VCaP (cell line): ENCODE measurements around the gene DLX5.

Source experiments
- H3K27ac ChIP-seq: fragments of 450-650 bp; 2 replicates; pipeline ENCODE4 v1.5.1; 2017
- CTCF ChIP-seq: fragments of 450-650 bp; conservative IDR thresholded peaks from 2 replicates; pipeline ENCODE4 v1.5.1; 2017; ENCODE audit warnings: mild to moderate bottlenecking, moderate library complexity

DLX5 gene

GRCh38 chr7:96995406-96996110 lies 29.1 kb downstream of the DLX5 start:
- no peak overlapping the region for H3K27ac ChIP-seq
- no peak for TF ChIP-seq CTCF

GRCh38 chr7:96993980-96994379 lies 30.7 kb downstream of the DLX5 start:
- no peak overlapping the region for H3K27ac ChIP-seq
- TF ChIP-seq CTCF = no peak

- no peak for TF ChIP-seq CTCF
- H3K27ac ChIP-seq = no peak overlapping the region
Measured at GRCh38 chr7:96993094-96993865, 31.4 kb downstream of the DLX5 start.

- no peak for TF ChIP-seq CTCF
- no peak overlapping the region for H3K27ac ChIP-seq
Measured at GRCh38 chr7:96992192-96993005, 32.2 kb downstream of the DLX5 start.

- no peak for TF ChIP-seq CTCF
- H3K27ac ChIP-seq = no peak overlapping the region
Measured at GRCh38 chr7:96991546-96992191, 33.0 kb downstream of the DLX5 start.

- H3K27ac ChIP-seq = no peak overlapping the region
- TF ChIP-seq CTCF = no peak
Measured at GRCh38 chr7:96989859-96990317, 34.7 kb downstream of the DLX5 start.
